ENCODE results near the gene ATP5F1C. TPM values are rescaled to one million over a fixed set of nuclear protein-coding genes. Genes with fewer than 3 reads are reported as not detected.

Gene ATP5F1C
- polyA plus RNA-seq, 1 of the 3 experiments (the other 2 are of a cell fraction): 299 TPM

- no peaks in the 10 kb centered on the region for H3K36me3 ChIP-seq (replicated peaks in 1 of 2; ENCODE audit: control insufficient read depth in 1 of 2, insufficient read depth in 2 of 2, low read length in 1 of 2)
- no peak overlapping the region for H3K4me3 ChIP-seq (ENCODE audit: low read depth in 2 of 2, low read length in 1 of 2)
- no peak overlapping the region for H3K9ac ChIP-seq
- no peak overlapping the region for H2AFZ ChIP-seq (ENCODE audit: low read depth)
- H3K9me3 ChIP-seq: no peaks in the 10 kb centered on the region
- peaks cover 4% of the 10 kb centered on the region for H3F3A ChIP-seq (replicated peaks; ENCODE audit: insufficient read depth)
- H3K27me3 ChIP-seq (ENCODE audit: insufficient read depth): no peaks in the 10 kb centered on the region
- ChIA-PET POLR2A (no interaction called here), CTCF (no interaction called here)
- no peak overlapping the region for H3K4me2 ChIP-seq
- H3K4me1 ChIP-seq (ENCODE audit: control insufficient read depth in 1 of 2, insufficient read depth in 2 of 2, low read depth in 1 of 2, low read length in 1 of 2): no peaks in the 10 kb centered on the region
- DNase-seq: no peak
- no peaks in the 10 kb centered on the region for H4K20me1 ChIP-seq (ENCODE audit: insufficient read depth)
- no peaks in the 10 kb centered on the region for H3K9me2 ChIP-seq
- peaks cover 7% of the 10 kb centered on the region for H3K79me2 ChIP-seq (ENCODE audit: insufficient read depth)
- TF ChIP-seq MAX (IDR thresholded peaks at IDR 0.05; ENCODE audit: low read depth): no peak
- 81% methylated on average over 3 of the region's 3 CpGs for WGBS (ENCODE audit: low lambda C conversion rate)
- H3K27ac ChIP-seq (ENCODE audit: low read depth in 2 of 2, low read length in 1 of 2): no peak overlapping the region
Measured at GRCh38 chr10:7853890-7854289, 65.9 kb downstream of the ATP5F1C start.

GRCh38 chr10:7855205-7855604 is 67.2 kb downstream of the ATP5F1C start:
- H4K20me1 ChIP-seq (ENCODE audit: insufficient read depth): no peaks in the 10 kb centered on the region
- H3K36me3 ChIP-seq (replicated peaks in 1 of 2; ENCODE audit: control insufficient read depth in 1 of 2, insufficient read depth in 2 of 2, low read length in 1 of 2): no peaks in the 10 kb centered on the region
- H3F3A ChIP-seq (replicated peaks; ENCODE audit: insufficient read depth): peaks cover 4% of the 10 kb centered on the region
- no peak overlapping the region for H3K9ac ChIP-seq
- TF ChIP-seq PBX3 (IDR thresholded peaks at IDR 0.05): no peak
- no peak for TF ChIP-seq FOSL2 (IDR thresholded peaks at IDR 0.05; ENCODE audit: borderline replicate concordance, low read depth)
- no peak for TF ChIP-seq MXI1 (IDR thresholded peaks at IDR 0.05; ENCODE audit: low read depth, low read length)
- TF ChIP-seq SMC3 (IDR thresholded peaks at IDR 0.05; ENCODE audit: low read depth, low read length): no peak
- no peak for TF ChIP-seq POLR2AphosphoS5 (IDR thresholded peaks at IDR 0.05; ENCODE audit: low read depth, low read length)
- no peak for TF ChIP-seq CHD2 (IDR thresholded peaks at IDR 0.05; ENCODE audit: low read length, partially characterized antibody)
- no peak for TF ChIP-seq TAF1 (IDR thresholded peaks at IDR 0.05; ENCODE audit: borderline replicate concordance, low read depth, low read length)
- no peak for TF ChIP-seq FOXJ3 (CRISPR knock-in tag; IDR thresholded peaks at IDR 0.05)
- no peak for TF ChIP-seq EP300 (IDR thresholded peaks at IDR 0.05; ENCODE audit: borderline replicate concordance in 1 of 2, low read depth in 1 of 2, low read length in 1 of 2)
- no peak for TF ChIP-seq RFX5 (IDR thresholded peaks at IDR 0.05; ENCODE audit: low read length)
- no peak for TF ChIP-seq SIN3A (IDR thresholded peaks at IDR 0.05; ENCODE audit: borderline replicate concordance, low read depth, low read length)
- POLR2A ChIA-PET: no interaction called here
- no peaks in the 10 kb centered on the region for H3K9me2 ChIP-seq
- peaks cover 7% of the 10 kb centered on the region for H3K79me2 ChIP-seq (ENCODE audit: insufficient read depth)
- 99% methylated on average over 4 of the region's 4 CpGs for WGBS (ENCODE audit: low lambda C conversion rate)
- H3K4me2 ChIP-seq: no peak overlapping the region
- DNase-seq: no peak
- no peak overlapping the region for H2AFZ ChIP-seq (ENCODE audit: low read depth)
- no peaks in the 10 kb centered on the region for H3K27me3 ChIP-seq (ENCODE audit: insufficient read depth)
- H3K4me1 ChIP-seq (ENCODE audit: control insufficient read depth in 1 of 2, insufficient read depth in 2 of 2, low read depth in 1 of 2, low read length in 1 of 2): no peaks in the 10 kb centered on the region
- no peak overlapping the region for H3K27ac ChIP-seq (ENCODE audit: low read depth in 2 of 2, low read length in 1 of 2)
- CTCF ChIA-PET: interaction anchor here (0.7 kb wide), 1 partner anchor 9 kb away, joined by 3 read pairs; no protein-coding TSS in a partner anchor
- H3K9me3 ChIP-seq: peaks cover 6% of the 10 kb centered on the region; the same call in 1 of the 2 replicates
- H3K4me3 ChIP-seq (ENCODE audit: low read depth in 2 of 2, low read length in 1 of 2): no peak overlapping the region

Measured in SK-N-SH (cell line).